Gastroesophageal sphincter (tissue), 3 donors: ENCODE data around the gene EHMT2.

Experiments used
- CTCF ChIP-seq, 4 experiments: fragments of 200-600 bp in 2 of 4; fragments of 450-650 bp in 2 of 4; sonication (generic) in 1 of 4; IDR thresholded peaks; one replicate each; pipeline ENCODE4 v1.5.1; 2017 to 2019; ENCODE audit warnings: antibody characterized with exemption in 4 of 4, mild to moderate bottlenecking in 2 of 4, moderate library complexity in 2 of 4
- EP300 ChIP-seq: sonication (generic); formaldehyde crosslinking; IDR thresholded peaks from one replicate; pipeline ENCODE4 v1.6.1; 2017; ENCODE audit warnings: antibody characterized with exemption, mild to moderate bottlenecking

GRCh38 chr6:31940256-31940664 is 42.8 kb upstream of the EHMT2 start:
- TF ChIP-seq EP300, result no peak
- no peak for TF ChIP-seq CTCF (IDR thresholded peaks at IDR 0.05)
